ENCODE measurements around the gene PRKCH.

GRCh38 chr14:61404637-61405036 lies 83.3 kb downstream of the PRKCH start:
- TF ChIP-seq POLR2AphosphoS5 (IDR thresholded peaks at IDR 0.05; ENCODE audit: low read depth, low read length) = no peak
- TF ChIP-seq POLR2A (IDR thresholded peaks at IDR 0.05; ENCODE audit: low read depth, low read length) = no peak
- TF ChIP-seq PAX5 (IDR thresholded peaks at IDR 0.05; ENCODE audit: insufficient read depth, low read length, severe bottlenecking) = no peak
